Mucosa of descending colon (tissue), 3 donors: ENCODE measurements around the gene FES. TPM values are rescaled to one million over a fixed set of nuclear protein-coding genes. Genes with fewer than 3 reads are reported as not detected.

Experiments
- ATAC-seq: fragments of 200-7000 bp; cut with Tn5 transposase; one replicate; pipeline ENCODE4 v1.9.1; 2020; ENCODE audit warnings: mild to moderate bottlenecking, moderate library complexity
- DNase-seq, 3 donors: peaks; one replicate each; pipeline ENCODE4 v3.0.0-alpha.2; 2020
- H3K36me3 ChIP-seq: fragments of 200-600 bp; one replicate; pipeline ENCODE4 v1.8.0; 2021; ENCODE audit warnings: low read depth, mild to moderate bottlenecking
- H3K4me1 ChIP-seq: fragments of 200-600 bp; one replicate; pipeline ENCODE4 v1.8.0; 2021; ENCODE audit warnings: low read depth, mild to moderate bottlenecking
- H3K4me3 ChIP-seq: fragments of 200-600 bp; one replicate; pipeline ENCODE4 v1.8.0; 2021; ENCODE audit warnings: mild to moderate bottlenecking
- H3K9me3 ChIP-seq: fragments of 200-600 bp; one replicate; pipeline ENCODE4 v1.8.0; 2021; ENCODE audit warnings: mild to moderate bottlenecking
- CTCF ChIP-seq: fragments of 200-600 bp; IDR thresholded peaks from one replicate; pipeline ENCODE4 v1.8.0; 2022; ENCODE audit warnings: antibody characterized with exemption, mild to moderate bottlenecking
- intact Hi-C, 2 donors: fragments of 100-400 bp; cut with DNase I in 1 of 2; cut with micrococcal nuclease in 1 of 2; formaldehyde crosslinking; loops; one replicate each; pipeline versions ENCODE4 v1.11.0 to v1.11.1; 2022; cut with DNase I, micrococcal nuclease
- total RNA-seq, 3 donors: library from RNA; stranded (reverse); fragmentation: NEBNext Ultra II Directional in 2 of 3; extraction: Animal tissue kit (Norgen Biotek cat#: 25700) in 2 of 3; gene quantifications; one replicate each; pipeline versions ENCODE4 v1.2.1 to v1.2.4, GENCODE V29; 2021 to 2023
- donor health status: DM: no; HTN: no; CAD: no; lungs with moderate emphysema.
- donor health status: DM: no; HTN: no; CAD: no.
- donor health status: DM: no; HTN: yes; CAD: no.

Gene FES
- total RNA-seq, 3 donors from 2014 or later: 7.9 to 18.6 (median 12.1) TPM

GRCh38 chr15:90915808-90916440 is 31.6 kb downstream of the FES start:
- Histone ChIP-seq H3K9me3 (no peaks in the 10 kb centered on the region), H3K4me1 (no peaks in the 10 kb centered on the region), H3K4me3 (no peak overlapping the region), H3K36me3 (peaks cover 29% of the 10 kb centered on the region)
- intact Hi-C loops: no loop called here
- TF ChIP-seq CTCF: no peak
- DNase-seq (peak; percentile 26 to 73 (median 53)), ATAC-seq (peak; percentile 47)

- DNase-seq (peak in 1 of 3 donors; percentile 30), ATAC-seq (no peak)
- no peak overlapping the region for H3K4me3 ChIP-seq
- no peaks in the 10 kb centered on the region for H3K4me1 ChIP-seq
- H3K36me3 ChIP-seq: peaks cover 25% of the 10 kb centered on the region
- no peaks in the 10 kb centered on the region for H3K9me3 ChIP-seq
- intact Hi-C loops: no loop called here
- TF ChIP-seq CTCF: no peak
Observed at GRCh38 chr15:90916461-90916860, 32.2 kb downstream of the FES start.

- intact Hi-C loops: no loop called here
- DNase-seq (no peak), ATAC-seq (no peak)
- H3K4me3 ChIP-seq: no peak overlapping the region
- peaks cover 16% of the 10 kb centered on the region for H3K36me3 ChIP-seq
- no peak for TF ChIP-seq CTCF
- H3K9me3 ChIP-seq: no peaks in the 10 kb centered on the region
- H3K4me1 ChIP-seq: no peaks in the 10 kb centered on the region
Observed at GRCh38 chr15:90917569-90917968, 33.3 kb downstream of the FES start.

GRCh38 chr15:90918034-90918788 is 33.9 kb downstream of the FES start:
- intact Hi-C loops: no loop called here
- DNase-seq (peak in 1 of 3 donors; percentile 36), ATAC-seq (no peak)
- no peak overlapping the region for H3K4me3 ChIP-seq
- H3K36me3 ChIP-seq: peaks cover 10% of the 10 kb centered on the region
- no peak for TF ChIP-seq CTCF
- no peaks in the 10 kb centered on the region for H3K9me3 ChIP-seq
- no peaks in the 10 kb centered on the region for H3K4me1 ChIP-seq

GRCh38 chr15:90918835-90919234 is 34.5 kb downstream of the FES start:
- no peaks in the 10 kb centered on the region for H3K9me3 ChIP-seq
- intact Hi-C loops: no loop called here
- no peak overlapping the region for H3K4me3 ChIP-seq
- no peak for ATAC-seq
- no peak for TF ChIP-seq CTCF
- no peaks in the 10 kb centered on the region for H3K4me1 ChIP-seq
- peak in 1 of 3 donors; percentile 4 for DNase-seq
- H3K36me3 ChIP-seq: peaks cover 6% of the 10 kb centered on the region
